ENCODE measurements around the gene TMCC3.

DNA sequence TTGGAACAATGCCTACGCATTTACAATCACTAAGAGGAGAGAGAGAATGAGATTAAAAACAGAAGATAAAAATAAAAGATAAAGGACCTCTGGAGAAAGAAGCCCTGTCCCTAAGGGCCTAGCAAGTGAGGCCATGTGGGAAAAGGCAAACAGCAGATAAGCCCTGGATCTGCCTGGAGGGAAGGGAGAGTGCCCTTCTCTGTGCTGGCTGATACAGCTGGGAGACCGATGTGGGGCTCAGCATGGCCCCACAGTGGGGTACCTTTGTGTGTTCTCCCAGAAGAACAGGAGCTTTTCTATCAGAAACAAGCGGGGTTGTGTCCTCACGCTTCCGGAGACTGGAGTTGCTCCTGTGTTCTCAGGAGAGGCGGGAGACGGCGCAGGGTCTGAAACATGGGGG lies 59.9 kb downstream of the TMCC3 start:
- TF ChIP-seq, protein P1, sequence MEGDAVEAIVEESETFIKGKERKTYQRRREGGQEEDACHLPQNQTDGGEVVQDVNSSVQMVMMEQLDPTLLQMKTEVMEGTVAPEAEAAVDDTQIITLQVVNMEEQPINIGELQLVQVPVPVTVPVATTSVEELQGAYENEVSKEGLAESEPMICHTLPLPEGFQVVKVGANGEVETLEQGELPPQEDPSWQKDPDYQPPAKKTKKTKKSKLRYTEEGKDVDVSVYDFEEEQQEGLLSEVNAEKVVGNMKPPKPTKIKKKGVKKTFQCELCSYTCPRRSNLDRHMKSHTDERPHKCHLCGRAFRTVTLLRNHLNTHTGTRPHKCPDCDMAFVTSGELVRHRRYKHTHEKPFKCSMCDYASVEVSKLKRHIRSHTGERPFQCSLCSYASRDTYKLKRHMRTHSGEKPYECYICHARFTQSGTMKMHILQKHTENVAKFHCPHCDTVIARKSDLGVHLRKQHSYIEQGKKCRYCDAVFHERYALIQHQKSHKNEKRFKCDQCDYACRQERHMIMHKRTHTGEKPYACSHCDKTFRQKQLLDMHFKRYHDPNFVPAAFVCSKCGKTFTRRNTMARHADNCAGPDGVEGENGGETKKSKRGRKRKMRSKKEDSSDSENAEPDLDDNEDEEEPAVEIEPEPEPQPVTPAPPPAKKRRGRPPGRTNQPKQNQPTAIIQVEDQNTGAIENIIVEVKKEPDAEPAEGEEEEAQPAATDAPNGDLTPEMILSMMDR (conservative IDR thresholded peaks at IDR 0.05), result no peak
- no peak for TF ChIP-seq EZH2 (IDR thresholded peaks at IDR 0.05; ENCODE audit: low read depth)
